ENCODE data around the gene OR2S2.

OR2S2 gene

DNA sequence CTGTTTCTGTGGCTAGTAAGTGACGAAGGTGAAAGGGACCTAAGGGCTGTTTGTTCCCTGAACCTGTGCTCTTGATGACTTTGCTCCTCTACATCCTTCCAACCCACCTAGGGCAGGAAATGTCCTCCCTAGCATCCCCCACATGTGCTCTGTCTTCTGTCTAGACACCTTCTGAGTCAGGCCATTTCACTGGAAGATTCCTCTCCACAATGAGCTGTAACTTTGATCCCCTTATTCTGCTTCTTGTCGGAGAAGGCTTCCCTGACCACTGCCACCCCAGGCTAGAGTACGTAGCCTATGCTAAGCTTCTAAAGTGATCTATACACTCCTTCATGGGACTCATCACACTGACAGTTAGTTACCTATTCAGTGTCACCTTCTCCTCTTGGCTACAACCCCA lies 27.0 kb downstream of the OR2S2 start:
- no peak for TF ChIP-seq ZFX (IDR thresholded peaks at IDR 0.05; ENCODE audit: borderline replicate concordance)
- TF ChIP-seq, protein P1, sequence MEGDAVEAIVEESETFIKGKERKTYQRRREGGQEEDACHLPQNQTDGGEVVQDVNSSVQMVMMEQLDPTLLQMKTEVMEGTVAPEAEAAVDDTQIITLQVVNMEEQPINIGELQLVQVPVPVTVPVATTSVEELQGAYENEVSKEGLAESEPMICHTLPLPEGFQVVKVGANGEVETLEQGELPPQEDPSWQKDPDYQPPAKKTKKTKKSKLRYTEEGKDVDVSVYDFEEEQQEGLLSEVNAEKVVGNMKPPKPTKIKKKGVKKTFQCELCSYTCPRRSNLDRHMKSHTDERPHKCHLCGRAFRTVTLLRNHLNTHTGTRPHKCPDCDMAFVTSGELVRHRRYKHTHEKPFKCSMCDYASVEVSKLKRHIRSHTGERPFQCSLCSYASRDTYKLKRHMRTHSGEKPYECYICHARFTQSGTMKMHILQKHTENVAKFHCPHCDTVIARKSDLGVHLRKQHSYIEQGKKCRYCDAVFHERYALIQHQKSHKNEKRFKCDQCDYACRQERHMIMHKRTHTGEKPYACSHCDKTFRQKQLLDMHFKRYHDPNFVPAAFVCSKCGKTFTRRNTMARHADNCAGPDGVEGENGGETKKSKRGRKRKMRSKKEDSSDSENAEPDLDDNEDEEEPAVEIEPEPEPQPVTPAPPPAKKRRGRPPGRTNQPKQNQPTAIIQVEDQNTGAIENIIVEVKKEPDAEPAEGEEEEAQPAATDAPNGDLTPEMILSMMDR (IDR thresholded peaks at IDR 0.05): no peak
- no peak overlapping the region for H3K27ac ChIP-seq

DNA sequence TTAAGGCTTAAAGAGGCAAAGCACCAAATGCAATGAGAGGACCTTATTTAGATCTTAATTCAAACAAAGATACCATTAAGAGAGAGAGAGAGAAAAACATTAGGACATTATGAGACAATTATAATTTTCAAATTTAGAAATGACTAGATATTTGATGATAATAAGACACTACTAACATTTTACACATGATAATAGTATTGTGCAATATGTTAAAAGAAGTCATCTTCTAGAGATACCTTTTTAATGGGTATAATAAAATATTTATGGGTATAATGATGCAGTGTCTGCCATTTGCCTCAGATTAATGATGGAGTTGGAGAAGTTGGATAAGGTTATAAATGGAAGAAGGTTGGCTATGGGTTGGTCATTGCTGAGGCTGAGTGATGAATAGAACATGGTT lies 27.4 kb downstream of the OR2S2 start:
- H3K27ac ChIP-seq: no peak overlapping the region
- TF ChIP-seq, protein P1 (IDR thresholded peaks at IDR 0.05): no peak
- no peak for TF ChIP-seq ZFX (IDR thresholded peaks at IDR 0.05; ENCODE audit: borderline replicate concordance)

DNA sequence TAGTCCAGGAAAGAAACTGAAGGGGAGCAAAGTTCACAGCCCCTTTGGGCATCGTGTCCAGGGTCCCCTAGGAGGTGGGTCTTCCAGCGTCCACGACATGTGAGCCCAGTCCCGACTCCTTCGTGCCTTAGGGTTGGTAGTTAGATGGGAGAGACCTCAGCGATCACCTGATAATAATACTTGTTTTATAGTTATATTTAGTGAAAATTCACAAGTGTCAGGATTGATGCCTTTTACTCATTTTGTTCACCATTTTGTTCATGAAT lies 28.6 kb downstream of the OR2S2 start:
- TF ChIP-seq, protein P1 (IDR thresholded peaks at IDR 0.05): no peak
- TF ChIP-seq ZFX (IDR thresholded peaks at IDR 0.05; ENCODE audit: borderline replicate concordance): no peak
- no peak overlapping the region for H3K27ac ChIP-seq

DNA sequence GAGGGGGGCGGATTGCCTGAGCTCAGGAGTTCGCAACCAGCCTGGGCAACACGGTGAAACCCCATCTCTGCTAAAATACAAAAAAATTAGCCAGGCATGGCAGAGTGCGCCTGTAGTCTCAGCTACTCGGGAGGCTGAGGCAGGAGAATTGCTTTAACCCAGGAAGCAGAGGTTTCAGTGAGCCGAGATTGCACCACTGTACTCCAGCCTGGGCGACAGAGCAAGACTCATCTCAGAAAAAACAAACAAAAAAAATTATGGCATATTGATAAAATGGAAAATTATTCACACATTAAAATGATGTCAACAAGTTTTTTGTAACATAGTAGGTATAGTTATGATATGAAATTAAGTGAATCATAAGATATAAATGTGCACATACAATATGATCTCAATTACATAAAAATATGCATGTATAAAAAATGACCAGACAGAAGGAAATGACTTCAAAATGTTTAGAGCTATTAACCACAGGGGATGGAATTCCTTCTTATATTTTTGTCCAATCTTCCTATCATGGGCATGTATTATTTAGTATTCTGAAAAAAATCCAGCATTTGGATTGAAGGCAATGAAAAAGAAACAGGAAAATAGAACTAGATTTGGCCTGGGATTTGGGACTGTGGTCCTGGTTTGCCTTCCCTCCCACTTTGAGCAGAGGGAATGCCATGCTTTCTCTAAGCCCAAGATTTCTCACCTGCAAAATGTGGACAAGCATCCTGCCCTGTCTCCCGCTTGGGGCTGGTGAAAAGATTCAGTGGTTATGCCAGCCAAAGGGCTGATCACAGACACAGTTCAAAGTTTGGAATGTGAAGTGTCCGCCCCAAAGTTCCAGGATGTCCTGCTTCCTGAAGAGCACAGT lies 29.1 kb downstream of the OR2S2 start:
- no peak for TF ChIP-seq ZFX (IDR thresholded peaks at IDR 0.05; ENCODE audit: borderline replicate concordance)
- H3K27ac ChIP-seq: no peak overlapping the region

DNA sequence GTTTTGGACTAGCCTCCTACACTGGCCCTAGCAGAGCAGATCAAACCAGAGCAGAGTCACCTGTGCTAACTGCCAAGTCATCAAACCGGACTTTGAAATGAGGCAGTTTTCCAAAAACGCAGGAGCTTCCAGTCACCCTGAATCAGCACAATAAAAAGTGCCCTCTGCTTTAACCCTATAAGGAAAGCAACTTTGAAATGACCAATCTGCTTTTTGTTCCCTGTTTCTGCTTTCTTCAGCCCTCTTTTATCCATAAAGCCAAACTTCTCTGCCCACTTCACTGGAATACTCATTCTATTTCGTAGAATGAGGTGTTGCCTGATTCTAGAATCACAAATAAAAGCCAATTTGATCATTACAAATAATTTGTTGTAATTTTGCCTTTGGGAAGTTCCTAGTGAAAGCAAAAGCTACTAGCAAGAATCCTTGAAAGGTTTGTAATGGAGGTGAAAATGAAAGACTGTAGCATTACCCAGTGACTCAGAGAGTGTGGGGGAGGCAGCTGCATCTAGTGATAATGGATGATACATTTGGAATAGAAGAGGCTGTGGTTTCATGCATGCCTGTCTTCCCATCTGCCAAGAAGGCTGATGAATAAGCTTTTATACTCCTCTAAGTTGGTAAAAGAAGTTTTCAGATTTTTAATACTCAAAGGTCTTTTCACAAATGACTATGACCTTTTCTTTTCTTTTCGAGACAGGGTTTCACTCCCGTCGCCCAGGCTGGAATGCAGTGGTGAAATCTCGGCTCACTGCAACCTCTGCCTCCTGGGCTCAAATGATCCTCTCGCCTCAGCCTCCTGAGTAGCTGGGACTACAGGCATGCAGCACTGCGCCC lies 33.8 kb downstream of the OR2S2 start:
- no peak for TF ChIP-seq ZFX (IDR thresholded peaks at IDR 0.05; ENCODE audit: borderline replicate concordance)
- TF ChIP-seq, protein P1 (IDR thresholded peaks at IDR 0.05): no peak

DNA sequence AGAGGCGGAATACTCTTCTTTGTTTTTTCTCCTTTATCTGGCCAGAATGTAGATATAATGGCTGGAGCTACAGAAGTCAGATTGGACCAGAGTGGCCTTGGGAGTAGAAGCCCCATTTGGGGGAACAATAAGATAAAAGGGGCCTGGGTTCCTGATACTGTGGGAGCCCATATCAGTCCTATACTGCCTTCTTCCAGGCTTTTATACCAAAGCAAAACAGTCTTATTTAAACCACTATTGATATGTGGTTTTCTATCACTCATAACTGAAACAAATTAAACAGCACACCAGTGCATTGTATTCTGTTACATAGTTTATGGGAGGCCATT lies 34.4 kb downstream of the OR2S2 start:
- TF ChIP-seq, protein P1 (IDR thresholded peaks at IDR 0.05): no peak
- TF ChIP-seq ZFX (IDR thresholded peaks at IDR 0.05; ENCODE audit: borderline replicate concordance): no peak
- H3K27ac ChIP-seq: no peak overlapping the region

More for the DNA sequence above, 33.8 kb downstream of the OR2S2 start:
- no peak overlapping the region for H3K27ac ChIP-seq

DNA sequence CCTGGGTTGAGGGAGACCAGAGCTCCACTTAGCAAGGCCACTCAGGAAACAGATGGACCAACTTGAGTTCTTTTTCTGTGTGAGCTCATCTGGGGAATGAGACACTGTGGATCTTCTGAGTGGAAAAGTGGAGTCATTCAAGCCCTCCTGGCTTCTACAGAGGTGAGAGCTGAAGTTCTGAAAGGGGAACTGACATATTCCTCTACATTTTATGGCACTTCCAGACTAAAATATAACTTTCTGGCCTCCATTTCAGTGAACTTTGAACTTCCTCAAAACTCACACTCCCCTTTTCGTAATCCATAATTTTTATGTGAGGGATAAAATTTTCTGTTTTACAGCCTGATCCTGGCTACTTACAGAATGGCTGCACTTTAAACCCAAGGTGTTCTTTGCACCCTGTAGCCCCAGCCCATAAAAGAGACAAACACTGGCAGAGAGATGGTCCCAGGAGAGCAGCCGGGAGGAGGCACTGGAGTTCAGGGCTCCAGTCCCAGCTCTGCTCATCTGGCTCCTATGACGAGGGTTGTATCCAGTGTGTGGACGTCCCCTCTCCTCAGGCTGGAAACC lies 37.8 kb downstream of the OR2S2 start:
- TF ChIP-seq, protein P1 (IDR thresholded peaks at IDR 0.05): no peak
- TF ChIP-seq ZFX (IDR thresholded peaks at IDR 0.05; ENCODE audit: borderline replicate concordance): no peak
- no peak overlapping the region for H3K27ac ChIP-seq

Measured in 22Rv1 (cell line).